ENCODE data around the gene RPS23.

The RPS23 gene

GRCh38 chr5:82244854-82245635 lies 33.1 kb downstream of the RPS23 start:
- H3K4me1 ChIP-seq: no peaks in the 10 kb centered on the region; a peak in 1 of 20 replicates
- no peak for TF ChIP-seq Cebpa-rat (IDR thresholded peaks at IDR 0.05)
- peaks cover 18 to 27% (median 26%) of the 10 kb centered on the region in 11 experiments for H3K9me3 ChIP-seq (replicated peaks in 1 of 11)
- H3K4me2 ChIP-seq: no peak overlapping the region
- H3K9ac ChIP-seq: no peak overlapping the region
- no peak overlapping the region for H3K27ac ChIP-seq
- no peaks in the 10 kb centered on the region; a peak in 1 of 22 replicates for H3K27me3 ChIP-seq
- H3K4me3 ChIP-seq: no peak overlapping the region
- peaks cover 0 to 11% (median 5%) of the 10 kb centered on the region in 11 experiments; a peak in 6 of 22 replicates for H3K36me3 ChIP-seq
- H4K20me1 ChIP-seq: no peaks in the 10 kb centered on the region

DNA sequence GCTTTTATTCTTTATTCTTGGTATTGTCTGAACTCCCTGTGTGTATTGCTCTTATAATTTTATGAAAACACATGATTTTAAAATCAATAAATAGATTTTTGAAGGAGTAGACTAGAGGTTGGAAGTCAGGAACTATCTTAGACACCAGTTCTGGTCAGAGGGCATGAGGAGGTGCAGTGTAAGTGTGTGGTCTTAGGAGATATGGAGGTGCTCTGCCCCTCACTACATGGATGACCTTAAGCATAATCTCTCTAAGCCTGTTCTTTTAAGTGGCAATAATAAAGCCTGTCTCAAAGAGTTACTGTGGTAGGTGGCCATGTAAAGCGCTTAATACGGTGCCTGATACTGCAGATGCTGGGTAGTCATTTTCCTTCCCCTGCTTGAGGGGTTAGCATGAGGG lies 34.0 kb downstream of the RPS23 start:
- Histone ChIP-seq H4K20me1 (no peaks in the 10 kb centered on the region), H3K27ac (no peak overlapping the region), H3K27me3 (no peaks in the 10 kb centered on the region; a peak in 1 of 22 replicates), H3K9me3 (replicated peaks in 1 of 11) (peaks cover 18 to 27% (median 26%) of the 10 kb centered on the region in 11 experiments), H3K36me3 (peaks cover 0 to 11% (median 5%) of the 10 kb centered on the region in 11 experiments; a peak in 6 of 22 replicates), H3K9ac (no peak overlapping the region), H3K4me2 (no peak overlapping the region), H3K4me1 (no peaks in the 10 kb centered on the region; a peak in 1 of 20 replicates), H3K4me3 (no peak overlapping the region)
- no peak for TF ChIP-seq Cebpa-rat (IDR thresholded peaks at IDR 0.05)

GRCh38 chr5:82234885-82235284 lies 43.3 kb downstream of the RPS23 start:
- H4K20me1 ChIP-seq: no peaks in the 10 kb centered on the region
- no peaks in the 10 kb centered on the region for H3K36me3 ChIP-seq
- no peaks in the 10 kb centered on the region for H3K27me3 ChIP-seq
- no peak overlapping the region for H3K4me3 ChIP-seq
- no peaks in the 10 kb centered on the region; a peak in 1 of 20 replicates for H3K4me1 ChIP-seq
- H3K4me2 ChIP-seq: 0 out of 22 replicates have a peak overlapping the region, but pooled peaks of 1 of the 11 experiments have one; percentile 4
- no peak overlapping the region for H3K27ac ChIP-seq
- H3K9ac ChIP-seq: no peak overlapping the region
- no peaks in the 10 kb centered on the region for H3K9me3 ChIP-seq (replicated peaks in 1 of 11)
- no peak for TF ChIP-seq Cebpa-rat (IDR thresholded peaks at IDR 0.05)

- Histone ChIP-seq H3K9me3 (replicated peaks in 1 of 11) (no peaks in the 10 kb centered on the region), H3K36me3 (no peaks in the 10 kb centered on the region), H3K4me2 (no peak overlapping the region), H3K4me3 (no peak overlapping the region), H3K9ac (no peak overlapping the region), H4K20me1 (no peaks in the 10 kb centered on the region), H3K4me1 (peaks cover 0 to 42% (median 5%) of the 10 kb centered on the region in 10 experiments; a peak in 9 of 20 replicates), H3K27me3 (no peaks in the 10 kb centered on the region), H3K27ac (no peak overlapping the region)
- TF ChIP-seq Cebpa-rat (IDR thresholded peaks at IDR 0.05): no peak
These were observed 52.5 kb downstream of the RPS23 start for GRCh38 chr5:82225525-82226172.

All from BLaER1 treated with 17β-estradiol and CSF1 and Interleukin-3, amounts not matched to agents 10 nM and 100 nM (cell line).